H4 (cell line): ENCODE data around the gene CYB5R2. TPM values are rescaled to one million over a fixed set of nuclear protein-coding genes. Genes with fewer than 3 reads are reported as not detected.
A peak's percentile ranks its signal among the peaks of the same experiment; 100 is the strongest.
"Not testable (repeated sequence)": the region's sequence is repeated elsewhere in the genome, so short reads cannot be mapped to it uniquely, and the experiment has no call there.

Source experiments
- DNase-seq: peaks from one replicate; pipeline ENCODE4 v3.0.0-alpha.2; 2015; ENCODE audit warnings: low spot score
- total RNA-seq: library from RNA; depleted of rRNA; stranded (reverse); fragments of >200 nt; shearing (Covaris generic); gene quantifications from 2 replicates; pipeline ENCODE4 v1.2.3, GENCODE V29; 2014

The CYB5R2 gene
- total RNA-seq, 1 experiment from 2014 or later = not detected

DNA sequence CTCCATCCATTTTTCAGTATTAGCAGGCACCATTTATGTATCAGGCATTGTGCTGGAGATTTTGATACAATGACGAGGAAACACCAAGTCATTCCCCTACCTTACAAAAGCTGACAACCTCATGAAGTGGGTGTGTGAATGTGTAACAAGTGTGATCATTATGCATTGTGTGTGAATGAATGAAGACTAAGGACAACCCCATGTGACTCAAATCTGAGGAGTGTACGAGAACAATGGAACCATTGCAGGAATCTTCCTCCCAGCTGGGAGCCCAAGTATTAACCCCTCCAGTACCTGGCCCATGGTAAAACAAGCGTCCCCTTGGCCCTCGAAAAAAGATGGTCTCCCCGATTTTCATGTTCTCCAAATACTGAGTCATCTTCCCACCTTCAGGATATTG is 4.4 kb downstream of the CYB5R2 start:
- DNase-seq = no peak

GRCh38 chr11:7668464-7668863 is 4.8 kb downstream of the CYB5R2 start:
- DNase-seq = no peak

DNA sequence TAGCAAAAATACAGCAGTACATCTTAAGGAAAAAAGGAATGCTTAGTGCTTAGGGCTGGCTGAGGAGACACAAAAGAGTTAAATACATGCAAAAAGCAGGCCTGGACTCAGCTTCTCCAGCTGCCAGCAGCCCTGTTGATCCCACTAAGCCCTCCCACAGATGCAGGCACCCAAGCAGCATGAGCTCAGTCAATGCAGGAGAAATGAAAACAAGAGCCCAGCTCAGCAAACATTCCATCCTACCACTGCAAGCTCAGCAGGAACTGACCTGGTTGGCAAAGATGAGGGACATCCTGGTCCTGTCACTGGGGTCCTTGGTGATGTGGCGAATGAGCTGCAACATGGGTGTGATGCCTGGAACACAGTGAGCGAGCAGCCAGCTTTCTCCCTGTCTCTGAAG is 5.8 kb downstream of the CYB5R2 start:
- DNase-seq = no peak

DNA sequence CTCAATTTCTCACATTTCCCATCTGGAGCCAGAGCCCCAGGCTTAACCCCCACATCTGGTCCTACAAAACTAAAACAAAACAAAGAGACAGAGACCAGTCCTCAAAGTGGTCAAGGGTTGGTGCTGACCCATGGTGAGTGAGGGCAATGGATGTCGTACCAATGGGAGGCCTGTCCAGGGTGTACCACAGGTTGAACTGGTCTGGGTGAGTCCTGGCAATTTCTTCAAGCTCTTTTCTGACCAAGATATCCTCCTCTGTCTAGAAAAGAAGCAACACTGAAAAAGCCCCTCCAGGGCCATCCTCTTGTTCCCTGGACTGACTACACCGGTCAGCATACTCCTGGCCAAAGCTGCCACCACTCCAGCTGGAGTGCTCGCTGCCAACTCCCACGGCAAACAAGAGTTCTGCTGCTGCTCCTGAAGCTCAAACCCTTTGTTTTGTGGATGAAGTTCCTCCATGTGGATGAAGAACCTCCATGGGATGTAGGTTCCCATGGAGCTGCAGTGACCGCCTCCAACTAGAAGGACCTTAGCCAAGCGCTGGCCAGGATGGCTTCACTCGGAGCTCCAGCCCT is 6.9 kb downstream of the CYB5R2 start:
- no peak for DNase-seq

GRCh38 chr11:7665473-7666291 is 7.6 kb downstream of the CYB5R2 start:
- peak; percentile 81 for DNase-seq

DNA sequence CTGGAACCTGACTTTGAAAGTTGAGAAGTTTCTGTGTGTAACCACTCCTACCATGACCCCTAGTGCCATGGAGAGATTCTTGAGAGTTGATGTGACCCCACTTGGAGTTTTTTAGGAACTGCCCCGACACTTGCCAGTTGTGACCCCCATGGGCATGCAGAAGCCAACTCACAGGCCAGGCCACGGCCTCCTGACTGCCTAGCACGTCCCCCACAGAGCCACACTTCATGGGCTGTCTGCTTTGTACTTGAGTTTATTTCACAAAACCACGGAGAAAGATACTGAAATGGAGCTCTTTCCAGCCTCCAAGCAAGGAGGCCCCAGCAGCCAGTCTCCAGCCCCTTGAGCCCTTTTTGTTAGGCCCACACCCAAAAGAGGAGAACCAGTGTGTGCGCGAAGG is 8.4 kb downstream of the CYB5R2 start:
- no peak for DNase-seq

DNA sequence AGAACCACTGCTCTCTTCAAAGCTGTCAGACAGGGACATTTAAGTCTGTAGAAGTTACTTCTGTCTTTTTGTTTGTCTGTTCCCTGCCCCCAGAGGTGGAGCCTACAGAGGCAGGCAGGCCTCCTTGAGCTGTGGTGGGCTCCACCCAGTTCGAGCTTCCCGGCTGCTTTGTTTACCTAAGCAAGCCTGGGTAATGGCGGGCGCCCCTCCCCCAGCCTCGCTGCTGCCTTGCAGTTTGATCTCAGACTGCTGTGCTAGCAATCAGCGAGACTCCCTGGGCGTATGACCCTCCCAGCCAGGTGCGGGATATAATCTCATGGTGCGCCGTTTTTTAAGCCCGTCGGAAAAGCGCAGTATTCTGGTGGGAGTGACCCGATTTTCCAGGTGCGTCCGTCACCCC is 9.8 kb downstream of the CYB5R2 start:
- DNase-seq = not testable (repeated sequence)

DNA sequence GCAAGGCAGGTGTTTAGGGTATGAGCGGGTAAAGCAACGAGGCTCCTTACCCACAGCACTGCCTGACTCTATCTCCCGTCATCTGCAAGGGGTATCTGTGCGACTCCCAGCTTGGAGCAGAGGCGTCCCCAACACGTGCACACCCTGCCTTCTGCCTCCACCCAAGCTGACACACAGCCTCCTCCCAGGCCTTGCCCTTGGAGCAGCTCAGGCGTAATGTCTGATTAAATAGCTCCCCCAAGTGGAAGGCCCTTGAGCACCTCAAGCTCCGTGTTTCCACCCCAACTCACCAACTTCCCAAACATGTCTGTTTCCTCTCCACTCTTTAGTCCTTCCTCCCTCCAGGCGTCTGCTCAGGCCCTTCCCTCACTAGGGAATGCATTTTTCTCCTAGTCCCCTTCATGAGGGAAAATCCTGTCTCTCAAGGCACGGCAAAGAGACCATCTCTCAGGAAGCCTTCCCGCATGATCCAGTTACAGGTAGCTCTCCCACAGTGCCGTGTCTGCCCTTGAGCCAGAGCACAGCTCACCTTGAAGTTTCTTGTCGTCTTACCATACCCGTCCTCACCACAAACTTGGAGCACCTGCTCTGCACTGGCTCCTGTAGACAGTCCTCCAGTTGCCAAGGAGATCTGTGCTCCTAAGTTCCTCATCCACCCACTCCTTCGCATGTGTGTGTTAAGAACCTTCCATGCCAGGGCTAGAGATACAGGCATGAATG is 15.8 kb downstream of the CYB5R2 start:
- peak; percentile 70 for DNase-seq

DNA sequence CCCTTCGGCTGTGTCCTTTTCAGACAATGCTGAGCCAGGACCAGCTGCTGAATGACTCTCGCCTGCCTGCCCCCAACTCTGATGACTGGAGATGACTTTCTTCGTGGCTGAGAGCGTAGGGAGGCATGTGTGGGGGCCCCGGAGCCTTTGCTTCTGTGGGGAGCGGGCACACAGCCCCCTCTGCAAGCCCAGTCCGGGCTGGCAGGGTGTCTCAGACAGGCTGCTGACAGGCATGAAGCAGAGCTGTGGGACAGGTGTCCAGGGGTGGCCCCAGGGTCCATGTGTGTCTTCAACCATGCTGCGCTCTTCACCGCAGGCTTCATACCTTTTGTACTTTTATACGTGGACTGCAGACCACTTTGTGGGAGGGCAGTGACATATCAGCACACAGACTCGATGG is 16.6 kb downstream of the CYB5R2 start:
- no peak for DNase-seq

GRCh38 chr11:7655253-7656217 is 17.8 kb downstream of the CYB5R2 start:
- DNase-seq = no peak

- DNase-seq = no peak
Observed at GRCh38 chr11:7654195-7654705, 19.1 kb downstream of the CYB5R2 start.

GRCh38 chr11:7651700-7652099 is 21.6 kb downstream of the CYB5R2 start:
- no peak for DNase-seq

- DNase-seq = no peak
Observed at GRCh38 chr11:7651140-7651551, 22.2 kb downstream of the CYB5R2 start.

GRCh38 chr11:7648264-7648663 is 25.0 kb downstream of the CYB5R2 start:
- DNase-seq = no peak

- DNase-seq = no peak
Observed at GRCh38 chr11:7646866-7647265, 26.4 kb downstream of the CYB5R2 start.

DNA sequence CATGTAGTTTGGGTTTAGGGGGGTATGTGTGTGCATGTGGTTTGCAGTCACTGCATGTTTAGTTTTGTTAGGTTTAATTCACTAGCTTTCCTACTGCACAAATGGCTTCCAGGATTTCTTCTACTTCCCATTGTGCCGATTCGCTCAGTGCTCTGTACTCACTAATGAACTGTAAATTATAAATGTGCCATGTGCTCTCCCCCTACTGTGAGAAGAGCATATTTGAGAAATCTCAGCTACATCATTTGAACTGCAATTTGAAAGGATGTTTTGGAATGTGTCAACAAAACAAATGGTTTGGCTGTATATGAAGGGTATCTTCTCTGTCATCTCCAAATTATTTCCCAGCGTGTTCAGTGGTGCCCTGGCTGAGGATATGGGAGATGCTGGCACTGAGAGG is 28.1 kb downstream of the CYB5R2 start:
- no peak for DNase-seq

DNA sequence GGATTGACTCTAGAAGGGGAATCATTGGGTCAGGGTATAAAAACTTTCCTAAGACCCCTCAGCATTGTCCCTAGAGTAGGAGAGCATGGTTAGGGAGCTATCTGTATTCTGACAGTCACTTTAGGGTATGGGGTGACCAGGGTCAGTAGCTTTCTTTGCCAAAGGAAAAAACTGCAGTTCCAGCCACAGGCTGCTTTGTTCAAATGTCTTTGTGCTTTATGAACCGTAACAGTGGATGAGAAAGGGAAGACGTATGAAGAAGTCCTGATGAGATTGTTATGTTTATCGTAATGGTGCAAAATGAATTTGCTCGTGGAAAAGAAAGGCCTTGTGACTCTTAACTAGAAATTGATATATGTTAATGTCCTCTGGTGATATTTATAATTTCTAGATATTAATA is 30.0 kb downstream of the CYB5R2 start:
- no peak for DNase-seq

GRCh38 chr11:7642747-7643146 is 30.6 kb downstream of the CYB5R2 start:
- no peak for DNase-seq

- DNase-seq = no peak
Observed at GRCh38 chr11:7640816-7641215, 32.5 kb downstream of the CYB5R2 start.

DNA sequence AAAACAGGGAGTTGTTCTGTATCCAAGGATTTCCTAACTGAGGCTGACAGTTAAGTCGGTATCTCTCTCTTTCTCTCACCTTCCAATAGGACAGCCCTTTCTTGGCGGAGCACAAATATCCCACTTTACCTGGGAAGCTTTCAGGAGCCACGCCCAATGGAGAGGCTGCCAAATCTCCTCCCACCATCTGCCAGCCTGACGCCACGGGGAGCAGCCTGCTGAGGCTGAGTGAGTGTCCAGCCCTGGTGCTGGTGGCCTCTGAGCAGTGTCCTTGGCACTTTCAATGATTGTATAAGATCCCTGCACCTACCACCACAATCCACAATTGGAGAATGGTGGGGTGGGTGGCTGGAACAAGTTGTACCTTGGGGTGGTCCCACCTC is 33.7 kb downstream of the CYB5R2 start:
- DNase-seq = no peak
